C4-2B (cell line): Measurements from ENCODE around the gene PCSK5.

Experiments used
- ZFX ChIP-seq: fragments of 450-650 bp; IDR thresholded peaks from 2 replicates; pipeline ENCODE4 v1.6.1; 2017
- TF ChIP-seq, protein P1 (sequence below): fragments of 450-650 bp; conservative IDR thresholded peaks from 2 replicates; pipeline ENCODE4 v1.5.1; 2017; ENCODE audit warnings: mild to moderate bottlenecking

DNA sequence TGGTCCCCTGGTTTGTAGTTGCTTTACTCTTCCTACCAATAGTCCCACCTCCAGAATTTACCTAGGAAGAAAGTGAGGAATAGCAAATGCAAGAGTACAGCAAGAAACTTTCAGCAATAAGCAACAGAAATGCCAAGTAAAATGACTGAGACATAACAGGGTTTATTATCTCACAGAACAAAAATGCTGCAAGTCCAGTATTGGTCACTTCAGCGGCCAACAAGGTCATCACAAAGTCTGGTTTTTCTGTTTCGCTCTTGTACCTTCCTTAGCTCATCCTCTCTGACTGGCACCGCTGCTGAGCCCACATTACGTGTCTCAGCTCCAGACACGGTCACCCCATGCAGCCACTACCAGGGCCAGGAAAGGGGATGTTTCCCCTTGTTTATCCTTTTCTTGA lies 421.1 kb downstream of the PCSK5 start:
- TF ChIP-seq, protein P1, sequence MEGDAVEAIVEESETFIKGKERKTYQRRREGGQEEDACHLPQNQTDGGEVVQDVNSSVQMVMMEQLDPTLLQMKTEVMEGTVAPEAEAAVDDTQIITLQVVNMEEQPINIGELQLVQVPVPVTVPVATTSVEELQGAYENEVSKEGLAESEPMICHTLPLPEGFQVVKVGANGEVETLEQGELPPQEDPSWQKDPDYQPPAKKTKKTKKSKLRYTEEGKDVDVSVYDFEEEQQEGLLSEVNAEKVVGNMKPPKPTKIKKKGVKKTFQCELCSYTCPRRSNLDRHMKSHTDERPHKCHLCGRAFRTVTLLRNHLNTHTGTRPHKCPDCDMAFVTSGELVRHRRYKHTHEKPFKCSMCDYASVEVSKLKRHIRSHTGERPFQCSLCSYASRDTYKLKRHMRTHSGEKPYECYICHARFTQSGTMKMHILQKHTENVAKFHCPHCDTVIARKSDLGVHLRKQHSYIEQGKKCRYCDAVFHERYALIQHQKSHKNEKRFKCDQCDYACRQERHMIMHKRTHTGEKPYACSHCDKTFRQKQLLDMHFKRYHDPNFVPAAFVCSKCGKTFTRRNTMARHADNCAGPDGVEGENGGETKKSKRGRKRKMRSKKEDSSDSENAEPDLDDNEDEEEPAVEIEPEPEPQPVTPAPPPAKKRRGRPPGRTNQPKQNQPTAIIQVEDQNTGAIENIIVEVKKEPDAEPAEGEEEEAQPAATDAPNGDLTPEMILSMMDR = no peak
- no peak for TF ChIP-seq ZFX
